Stimulated activated naive CD8-positive, alpha-beta T cell treated with anti-CD3 and anti-CD28 coated beads, Interleukin-15, Interleukin-2, amounts not matched to agents 100 U/mL and 50 U/mL, for 24 hours (primary cell): Measurements from ENCODE around the gene KCTD20.

Experiments used
- ATAC-seq: fragments of 150-1000 bp; cut with Tn5 transposase; one replicate; pipeline ENCODE4 v1.10.0; 2021
- DNase-seq: peaks from one replicate; pipeline ENCODE4 v3.0.0; 2021

Gene KCTD20

GRCh38 chr6:36536873-36537547 is 94.2 kb downstream of the KCTD20 start:
- ATAC-seq (no peak), DNase-seq (no peak)

GRCh38 chr6:36539814-36540568 is 97.2 kb downstream of the KCTD20 start:
- peak; percentile 91 for ATAC-seq

More at GRCh38 chr6:36539814-36540568, 97.2 kb downstream of the KCTD20 start:
- no peak for DNase-seq
